ENCODE data around the gene DSTN.

- TF ChIP-seq CTCF (IDR thresholded peaks at IDR 0.05) (no peak), POLR2A (IDR thresholded peaks at IDR 0.05) (no peak)
Observed at GRCh38 chr20:17602493-17602892, 32.6 kb downstream of the DSTN start.

Data from esophagus squamous epithelium (tissue), 4 donors.